Panc1 (cell line): ENCODE results near the gene C13orf46.

Experiments used
- POLR2AphosphoS5 ChIP-seq: IDR thresholded peaks from 2 replicates; pipeline ENCODE4 v1.6.1; 2012; ENCODE audit warnings: mild to moderate bottlenecking, low read depth, low read length, moderate library complexity
- SIN3A ChIP-seq: IDR thresholded peaks from 2 replicates; pipeline ENCODE4 v1.6.1; 2012; ENCODE audit warnings: low read depth, mild to moderate bottlenecking, low read length, moderate library complexity, borderline replicate concordance; ENCODE audit not compliant: insufficient read depth
- TCF7L2 ChIP-seq: IDR thresholded peaks from 2 replicates; pipeline ENCODE4 v1.6.1; 2011; ENCODE audit warnings: mild to moderate bottlenecking, low read depth, low read length, inconsistent platforms
- TF ChIP-seq, protein P1 (sequence below): fragments of 450-650 bp; IDR thresholded peaks from 2 replicates; pipeline ENCODE4 v1.5.1; 2017; ENCODE audit warnings: mild to moderate bottlenecking

DNA sequence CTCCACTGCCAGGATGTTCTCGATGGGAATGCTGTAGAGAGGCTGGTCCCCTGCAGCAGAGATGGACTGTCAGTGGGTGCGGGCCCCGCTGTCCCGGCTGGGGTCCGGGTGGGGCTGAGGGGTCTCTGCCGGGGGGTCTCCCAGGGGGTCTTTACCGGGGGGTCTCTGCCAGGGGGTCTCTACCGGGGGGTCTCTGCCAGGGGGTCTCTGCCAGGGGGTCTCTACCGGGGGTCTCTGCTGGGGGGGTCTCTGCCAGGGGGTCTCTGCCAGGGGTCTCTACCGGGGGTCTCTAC lies 25.7 kb upstream of the C13orf46 start:
- TF ChIP-seq, protein P1, sequence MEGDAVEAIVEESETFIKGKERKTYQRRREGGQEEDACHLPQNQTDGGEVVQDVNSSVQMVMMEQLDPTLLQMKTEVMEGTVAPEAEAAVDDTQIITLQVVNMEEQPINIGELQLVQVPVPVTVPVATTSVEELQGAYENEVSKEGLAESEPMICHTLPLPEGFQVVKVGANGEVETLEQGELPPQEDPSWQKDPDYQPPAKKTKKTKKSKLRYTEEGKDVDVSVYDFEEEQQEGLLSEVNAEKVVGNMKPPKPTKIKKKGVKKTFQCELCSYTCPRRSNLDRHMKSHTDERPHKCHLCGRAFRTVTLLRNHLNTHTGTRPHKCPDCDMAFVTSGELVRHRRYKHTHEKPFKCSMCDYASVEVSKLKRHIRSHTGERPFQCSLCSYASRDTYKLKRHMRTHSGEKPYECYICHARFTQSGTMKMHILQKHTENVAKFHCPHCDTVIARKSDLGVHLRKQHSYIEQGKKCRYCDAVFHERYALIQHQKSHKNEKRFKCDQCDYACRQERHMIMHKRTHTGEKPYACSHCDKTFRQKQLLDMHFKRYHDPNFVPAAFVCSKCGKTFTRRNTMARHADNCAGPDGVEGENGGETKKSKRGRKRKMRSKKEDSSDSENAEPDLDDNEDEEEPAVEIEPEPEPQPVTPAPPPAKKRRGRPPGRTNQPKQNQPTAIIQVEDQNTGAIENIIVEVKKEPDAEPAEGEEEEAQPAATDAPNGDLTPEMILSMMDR, result no peak
- TF ChIP-seq POLR2AphosphoS5, result no peak
- TF ChIP-seq TCF7L2, result no peak
- TF ChIP-seq SIN3A, result no peak
